ENCODE data around the gene NLRP3. TPM values are rescaled to one million over a fixed set of nuclear protein-coding genes. Genes with fewer than 3 reads are reported as not detected.
"Not testable (repeated sequence)": the region's sequence is repeated elsewhere in the genome, so short reads cannot be mapped to it uniquely, and the experiment has no call there.

The NLRP3 gene
- total RNA-seq, 1 experiment from 2014 or later, result not detected

DNA sequence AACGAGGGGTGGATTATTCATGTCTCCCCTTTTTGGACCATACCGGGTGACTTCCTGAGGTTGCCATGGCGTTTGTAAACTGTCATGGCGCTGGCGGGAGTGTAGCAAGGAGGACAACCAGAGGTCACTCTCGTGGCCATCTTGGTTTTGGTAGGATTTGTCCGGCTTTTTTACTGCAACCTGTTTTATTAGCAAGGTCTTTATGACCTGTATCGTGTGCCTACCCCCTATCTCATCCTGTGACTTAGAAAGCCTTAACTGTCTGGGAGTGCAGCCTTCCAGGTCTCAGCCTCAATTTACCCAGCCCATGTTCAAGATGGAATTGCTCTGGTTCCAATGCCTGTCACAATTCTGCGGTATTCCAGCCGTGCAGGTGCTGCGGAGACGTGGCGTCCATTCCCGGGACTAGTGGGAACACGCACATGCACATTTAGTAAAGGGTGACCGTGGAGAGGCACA, 44.1 kb upstream of the NLRP3 start:
- Histone ChIP-seq H3K27me3 (ENCODE audit: insufficient read depth, low read depth) (peaks cover 18% of the 10 kb centered on the region; the same call in 1 of the 2 replicates), H3K9me2 (ENCODE audit: insufficient read depth) (no peaks in the 10 kb centered on the region), H3K36me3 (ENCODE audit: low read depth) (no peaks in the 10 kb centered on the region), H2AFZ (no peak overlapping the region), H3K4me2 (no peak overlapping the region), H3K4me1 (replicated peaks; ENCODE audit: insufficient read depth) (no peaks in the 10 kb centered on the region), H4K20me1 (ENCODE audit: insufficient read depth) (no peaks in the 10 kb centered on the region), H3K4me3 (no peak overlapping the region), H3K27ac (no peak overlapping the region), H3K9me3 (ENCODE audit: insufficient read depth, low read depth) (no peaks in the 10 kb centered on the region), H3K79me2 (ENCODE audit: low read depth) (no peaks in the 10 kb centered on the region), H3F3A (ENCODE audit: insufficient read depth, low read depth) (no peaks in the 10 kb centered on the region)
- CTCF ChIA-PET, result no interaction called here
- no TSS peak for BruUV-seq (replicated peaks)
- POLR2A ChIA-PET (ENCODE audit: unreplicated experiment), result no interaction called here
- no peak for DNase-seq
- intact Hi-C loops (cut with micrococcal nuclease; ENCODE audit: unreplicated experiment), result loop anchor here (1.0 kb wide), 2 partner anchors 115 to 204 kb away; no protein-coding TSS in a partner anchor
- TF ChIP-seq, protein P1, sequence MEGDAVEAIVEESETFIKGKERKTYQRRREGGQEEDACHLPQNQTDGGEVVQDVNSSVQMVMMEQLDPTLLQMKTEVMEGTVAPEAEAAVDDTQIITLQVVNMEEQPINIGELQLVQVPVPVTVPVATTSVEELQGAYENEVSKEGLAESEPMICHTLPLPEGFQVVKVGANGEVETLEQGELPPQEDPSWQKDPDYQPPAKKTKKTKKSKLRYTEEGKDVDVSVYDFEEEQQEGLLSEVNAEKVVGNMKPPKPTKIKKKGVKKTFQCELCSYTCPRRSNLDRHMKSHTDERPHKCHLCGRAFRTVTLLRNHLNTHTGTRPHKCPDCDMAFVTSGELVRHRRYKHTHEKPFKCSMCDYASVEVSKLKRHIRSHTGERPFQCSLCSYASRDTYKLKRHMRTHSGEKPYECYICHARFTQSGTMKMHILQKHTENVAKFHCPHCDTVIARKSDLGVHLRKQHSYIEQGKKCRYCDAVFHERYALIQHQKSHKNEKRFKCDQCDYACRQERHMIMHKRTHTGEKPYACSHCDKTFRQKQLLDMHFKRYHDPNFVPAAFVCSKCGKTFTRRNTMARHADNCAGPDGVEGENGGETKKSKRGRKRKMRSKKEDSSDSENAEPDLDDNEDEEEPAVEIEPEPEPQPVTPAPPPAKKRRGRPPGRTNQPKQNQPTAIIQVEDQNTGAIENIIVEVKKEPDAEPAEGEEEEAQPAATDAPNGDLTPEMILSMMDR (conservative IDR thresholded peaks at IDR 0.05), result no peak
- TF ChIP-seq EZH2 (IDR thresholded peaks at IDR 0.05; ENCODE audit: low read depth), result no peak

DNA sequence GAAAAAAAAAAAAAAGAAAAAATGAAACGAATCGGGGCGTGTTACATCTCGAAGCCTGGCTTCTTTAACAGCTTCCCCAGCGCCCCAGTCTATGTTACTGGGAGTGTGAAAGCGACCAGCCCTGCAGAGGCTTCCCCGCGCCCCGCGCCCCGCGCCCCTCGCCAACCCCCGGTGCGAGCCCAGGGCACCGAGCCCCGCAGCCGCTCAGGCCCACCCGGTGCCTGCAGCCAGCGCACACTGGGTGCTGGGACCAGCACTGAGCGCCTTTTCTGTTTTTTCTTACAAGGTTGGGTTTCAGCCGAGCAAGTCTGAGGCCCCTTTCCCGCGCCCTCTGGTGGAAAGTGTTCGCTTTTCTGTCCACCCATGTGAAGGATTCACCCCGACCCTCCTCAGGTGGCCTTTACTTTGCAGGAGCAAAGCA, 42.2 kb upstream of the NLRP3 start:
- Histone ChIP-seq H3K4me2 (no peak overlapping the region), H3K9me3 (ENCODE audit: insufficient read depth, low read depth) (no peaks in the 10 kb centered on the region), H3K9me2 (ENCODE audit: insufficient read depth) (no peaks in the 10 kb centered on the region), H4K20me1 (ENCODE audit: insufficient read depth) (no peaks in the 10 kb centered on the region), H2AFZ (no peak overlapping the region), H3K27ac (no peak overlapping the region), H3F3A (ENCODE audit: insufficient read depth, low read depth) (no peaks in the 10 kb centered on the region), H3K4me3 (no peak overlapping the region), H3K79me2 (ENCODE audit: low read depth) (no peaks in the 10 kb centered on the region), H3K4me1 (replicated peaks; ENCODE audit: insufficient read depth) (no peaks in the 10 kb centered on the region), H3K36me3 (ENCODE audit: low read depth) (no peaks in the 10 kb centered on the region), H3K27me3 (ENCODE audit: insufficient read depth, low read depth) (peaks cover 23% of the 10 kb centered on the region; the same call in 1 of the 2 replicates)
- no peak for TF ChIP-seq EZH2 (IDR thresholded peaks at IDR 0.05; ENCODE audit: low read depth)
- TF ChIP-seq, protein P1 (conservative IDR thresholded peaks at IDR 0.05), result no peak
- no peak for DNase-seq
- intact Hi-C loops (cut with micrococcal nuclease; ENCODE audit: unreplicated experiment), result no loop called here
- POLR2A ChIA-PET (ENCODE audit: unreplicated experiment), result no interaction called here
- CTCF ChIA-PET, result no interaction called here
- no TSS peak for BruUV-seq (replicated peaks)

DNA sequence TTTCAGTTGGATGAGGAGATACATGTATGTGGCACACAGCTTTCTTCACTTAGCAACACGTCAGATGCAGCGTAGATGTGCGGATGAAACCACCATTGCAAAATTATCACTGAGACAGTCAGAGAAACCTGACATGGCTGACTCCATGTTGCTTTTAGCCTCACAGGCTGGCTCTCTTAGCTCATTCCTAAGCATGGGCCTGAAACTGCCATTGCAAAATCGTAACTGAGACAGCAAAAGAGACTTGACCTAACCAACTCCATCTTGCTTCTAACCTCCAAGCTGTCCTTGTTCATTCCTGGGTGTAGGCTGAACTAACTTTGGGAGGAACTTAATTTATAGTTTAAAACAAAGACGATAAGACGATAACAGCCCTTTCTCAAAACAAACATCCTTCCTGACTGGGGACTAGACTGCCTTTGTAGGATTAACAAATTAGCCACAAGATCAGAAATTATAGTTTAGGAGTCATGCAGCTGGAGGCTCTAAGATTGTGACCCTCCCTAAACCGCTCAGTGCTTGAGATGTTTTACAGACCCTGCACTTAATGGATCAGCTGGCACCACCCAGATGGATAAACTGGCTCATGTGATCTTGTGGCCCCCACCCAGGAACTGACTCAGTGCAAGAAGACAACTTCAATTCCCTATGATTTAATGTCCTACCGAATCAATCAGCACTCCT, 41.2 kb upstream of the NLRP3 start:
- DNase-seq; H4K20me1 ChIP-seq (ENCODE audit: insufficient read depth); H3K4me2 ChIP-seq; H3K4me1 ChIP-seq (replicated peaks; ENCODE audit: insufficient read depth); BruUV-seq (replicated peaks); intact Hi-C loops (cut with micrococcal nuclease; ENCODE audit: unreplicated experiment); H3K4me3 ChIP-seq; CTCF ChIA-PET; POLR2A ChIA-PET (ENCODE audit: unreplicated experiment); H3K79me2 ChIP-seq (ENCODE audit: low read depth); H3K9me3 ChIP-seq (ENCODE audit: insufficient read depth, low read depth); H3K9me2 ChIP-seq (ENCODE audit: insufficient read depth); H3K27ac ChIP-seq; H2AFZ ChIP-seq; H3K36me3 ChIP-seq (ENCODE audit: low read depth); H3F3A ChIP-seq (ENCODE audit: insufficient read depth, low read depth): not testable (repeated sequence)
- peaks cover 23% of the 10 kb centered on the region; the same call in 1 of the 2 replicates for H3K27me3 ChIP-seq (ENCODE audit: insufficient read depth, low read depth)

DNA sequence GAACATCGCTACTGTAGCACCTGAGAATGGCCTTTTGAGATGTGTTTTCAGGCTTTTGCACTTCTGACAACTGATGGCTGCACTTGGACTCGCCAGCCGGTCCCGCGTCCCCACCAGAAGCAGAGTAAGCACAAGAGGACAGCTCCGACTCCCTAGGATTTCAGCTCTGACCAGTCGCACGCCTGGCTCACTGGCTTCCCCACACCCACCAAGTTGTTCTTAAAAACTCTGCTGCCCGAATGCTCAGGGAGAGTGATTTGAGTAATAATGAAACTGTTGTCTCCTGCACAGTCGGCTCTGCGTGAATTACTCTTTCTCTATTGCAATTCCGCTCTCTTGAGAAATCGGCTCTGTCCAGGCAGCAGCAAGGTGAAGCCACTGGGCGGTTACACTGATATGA, 40.2 kb upstream of the NLRP3 start:
- H3F3A ChIP-seq (ENCODE audit: insufficient read depth, low read depth), result no peaks in the 10 kb centered on the region
- H3K4me3 ChIP-seq, result no peak overlapping the region
- intact Hi-C loops (cut with micrococcal nuclease; ENCODE audit: unreplicated experiment), result no loop called here
- H3K4me1 ChIP-seq (replicated peaks; ENCODE audit: insufficient read depth), result no peaks in the 10 kb centered on the region
- H2AFZ ChIP-seq, result no peak overlapping the region
- H3K4me2 ChIP-seq, result no peak overlapping the region
- H3K27me3 ChIP-seq (ENCODE audit: insufficient read depth, low read depth), result peaks cover 23% of the 10 kb centered on the region; the same call in 1 of the 2 replicates
- no peaks in the 10 kb centered on the region for H3K79me2 ChIP-seq (ENCODE audit: low read depth)
- TF ChIP-seq, protein P1 (conservative IDR thresholded peaks at IDR 0.05), result no peak
- TF ChIP-seq EZH2 (IDR thresholded peaks at IDR 0.05; ENCODE audit: low read depth), result no peak
- no peaks in the 10 kb centered on the region for H4K20me1 ChIP-seq (ENCODE audit: insufficient read depth)
- no peaks in the 10 kb centered on the region for H3K9me3 ChIP-seq (ENCODE audit: insufficient read depth, low read depth)
- no peaks in the 10 kb centered on the region for H3K9me2 ChIP-seq (ENCODE audit: insufficient read depth)
- H3K27ac ChIP-seq, result no peak overlapping the region
- BruUV-seq (replicated peaks), result no TSS peak
- H3K36me3 ChIP-seq (ENCODE audit: low read depth), result no peaks in the 10 kb centered on the region
- ChIA-PET POLR2A (ENCODE audit: unreplicated experiment) (no interaction called here), CTCF (no interaction called here)
- no peak for DNase-seq
